H9 (cell line): ENCODE data around the gene KRT86. TPM values are rescaled to one million over a fixed set of nuclear protein-coding genes. Genes with fewer than 3 reads are reported as not detected.

Experiments
- DNase-seq: peaks from one replicate; pipeline ENCODE4 v3.0.0-alpha.2; 2017
- H2AFZ ChIP-seq: one replicate; pipeline ENCODE4 v1.6.1; 2013; ENCODE audit warnings: mild to moderate bottlenecking, low read length, control low read depth, moderate library complexity
- H2AK5ac ChIP-seq: 2 replicates; pipeline ENCODE4 v1.6.1; 2013; ENCODE audit warnings: low read length, control low read depth, mixed read lengths; ENCODE audit not compliant: insufficient read length
- H2BK120ac ChIP-seq: one replicate; pipeline ENCODE4 v1.6.1; 2013; ENCODE audit warnings: low read depth, mild to moderate bottlenecking, low read length, control low read depth, inconsistent platforms; ENCODE audit not compliant: poor library complexity, severe bottlenecking
- H2BK12ac ChIP-seq: 2 replicates; pipeline ENCODE4 v1.6.1; 2013; ENCODE audit warnings: low read length, control low read depth, mixed read lengths, low read depth; ENCODE audit not compliant: insufficient read length
- H2BK15ac ChIP-seq: 2 replicates; pipeline ENCODE4 v1.6.1; 2013; ENCODE audit warnings: low read depth, low read length, control low read depth
- H2BK20ac ChIP-seq: one replicate; pipeline ENCODE4 v1.6.1; 2013; ENCODE audit warnings: low read depth, mild to moderate bottlenecking, low read length, control low read depth, inconsistent platforms; ENCODE audit not compliant: poor library complexity, severe bottlenecking
- H2BK5ac ChIP-seq: 2 replicates; pipeline ENCODE4 v1.6.1; 2013; ENCODE audit warnings: low read length, control low read depth, mixed read lengths; ENCODE audit not compliant: insufficient read length
- H3K14ac ChIP-seq: 2 replicates; pipeline ENCODE4 v1.6.1; 2013; ENCODE audit warnings: low read length, control low read depth; ENCODE audit not compliant: insufficient read depth
- H3K18ac ChIP-seq: 2 replicates; pipeline ENCODE4 v1.6.1; 2013; ENCODE audit warnings: low read depth, mild to moderate bottlenecking, mixed read lengths, low read length, control low read depth; ENCODE audit not compliant: insufficient read length
- H3K23ac ChIP-seq: 2 replicates; pipeline ENCODE4 v1.6.1; 2013; ENCODE audit warnings: low read length, control low read depth, mixed read lengths, low read depth; ENCODE audit not compliant: insufficient read length
- H3K23me2 ChIP-seq: 2 replicates; pipeline ENCODE4 v1.6.1; 2013; ENCODE audit warnings: low read depth, mild to moderate bottlenecking, mixed read lengths, low read length, control low read depth; ENCODE audit not compliant: insufficient read length, poor library complexity, severe bottlenecking
- H3K27ac ChIP-seq: 2 replicates; pipeline ENCODE4 v1.5.1; 2013; ENCODE audit warnings: low read length, control low read depth, mixed read lengths, low read depth; ENCODE audit not compliant: insufficient read length
- H3K27me3 ChIP-seq: 2 replicates; pipeline ENCODE4 v1.6.1; 2013; ENCODE audit warnings: low read length, control low read depth, inconsistent platforms; ENCODE audit not compliant: insufficient read depth
- H3K4ac ChIP-seq: 2 replicates; pipeline ENCODE4 v1.6.1; 2013; ENCODE audit warnings: low read depth, mild to moderate bottlenecking, control low read depth, inconsistent platforms, low read length, moderate library complexity
- H3K4me1 ChIP-seq: 2 replicates; pipeline ENCODE4 v1.6.1; 2013; ENCODE audit warnings: low read length, control low read depth, inconsistent platforms; ENCODE audit not compliant: insufficient read depth
- H3K4me2 ChIP-seq: 2 replicates; pipeline ENCODE4 v1.6.1; 2013; ENCODE audit warnings: low read length, control low read depth, mixed read lengths; ENCODE audit not compliant: insufficient read length, insufficient read depth
- H3K56ac ChIP-seq: 2 replicates; pipeline ENCODE4 v1.6.1; 2013; ENCODE audit warnings: low read depth, mild to moderate bottlenecking, mixed read lengths, low read length, control low read depth; ENCODE audit not compliant: insufficient read length
- H3K79me1 ChIP-seq: 2 replicates; pipeline ENCODE4 v1.6.1; 2013; ENCODE audit warnings: low read depth, mild to moderate bottlenecking, moderate library complexity, low read length, control low read depth, inconsistent platforms; ENCODE audit not compliant: insufficient read depth, poor library complexity, severe bottlenecking
- H3K79me2 ChIP-seq: 2 replicates; pipeline ENCODE4 v1.6.1; 2013; ENCODE audit warnings: low read length, control low read depth, inconsistent platforms; ENCODE audit not compliant: insufficient read depth
- H3K9ac ChIP-seq: 2 replicates; pipeline ENCODE4 v1.6.1; 2013; ENCODE audit warnings: low read length, control low read depth, mixed read lengths; ENCODE audit not compliant: insufficient read length; ENCODE audit errors: extremely low read depth
- H3K9me3 ChIP-seq: one replicate; pipeline ENCODE4 v1.6.1; 2013; ENCODE audit warnings: low read depth, low read length, inconsistent platforms; ENCODE audit not compliant: control insufficient read depth
- H3T11ph ChIP-seq: one replicate; pipeline ENCODE4 v1.6.1; 2013; ENCODE audit warnings: mild to moderate bottlenecking, low read length, control low read depth, inconsistent platforms
- H4K20me1 ChIP-seq: one replicate; pipeline ENCODE4 v1.6.1; 2013; ENCODE audit not compliant: control insufficient read depth, insufficient read length, insufficient read depth
- H4K5ac ChIP-seq: 2 replicates; pipeline ENCODE4 v1.6.1; 2013; ENCODE audit warnings: low read depth, mild to moderate bottlenecking, mixed read lengths, low read length, control low read depth; ENCODE audit not compliant: insufficient read length
- H4K8ac ChIP-seq: replicated peaks from 2 replicates; pipeline ENCODE4 v1.6.1; 2013; ENCODE audit warnings: low read length, control low read depth, mixed read lengths, low read depth; ENCODE audit not compliant: insufficient read length
- H4K91ac ChIP-seq: 2 replicates; pipeline ENCODE4 v1.6.1; 2013; ENCODE audit warnings: low read depth, mild to moderate bottlenecking, moderate library complexity, mixed read lengths, low read length, control low read depth; ENCODE audit not compliant: insufficient read length
- H3K27ac Mint-ChIP-seq, 3 experiments: 2 replicates in 2 of 3; 3 replicates in 1 of 3; pipeline ENCODE4 v1.8.0; 2020 to 2021; ENCODE audit warnings: mixed read lengths in 3 of 3, mild to moderate bottlenecking in 1 of 3, moderate library complexity in 1 of 3
- H3K27me3 Mint-ChIP-seq: 2 replicates; pipeline ENCODE4 v1.8.0; 2021; ENCODE audit warnings: low read depth, mild to moderate bottlenecking, moderate library complexity, mixed read lengths
- H3K36me3 Mint-ChIP-seq, 3 experiments: 2 replicates in 2 of 3; 3 replicates in 1 of 3; pipeline ENCODE4 v1.8.0; 2020 to 2021; ENCODE audit warnings: low read depth in 3 of 3, mixed read lengths in 3 of 3; ENCODE audit not compliant: insufficient read depth in 1 of 3
- H3K4me1 Mint-ChIP-seq, 2 experiments: 2 replicates each; pipeline ENCODE4 v1.8.0; 2020; ENCODE audit warnings: mixed read lengths in 2 of 2
- H3K4me3 Mint-ChIP-seq, 2 experiments: 2 replicates in 1 of 2; 3 replicates in 1 of 2; pipeline ENCODE4 v1.8.0; 2020 to 2021; ENCODE audit warnings: mild to moderate bottlenecking in 2 of 2, mixed read lengths in 2 of 2, moderate library complexity in 1 of 2
- H3K9me3 Mint-ChIP-seq, 2 experiments: 2 replicates in 1 of 2; 3 replicates in 1 of 2; pipeline ENCODE4 v1.8.0; 2020; ENCODE audit warnings: mild to moderate bottlenecking in 2 of 2, mixed read lengths in 2 of 2, moderate library complexity in 1 of 2
- CTCF ChIP-seq: fragments of 200-600 bp; sonication (generic); conservative IDR thresholded peaks from 3 replicates; pipeline ENCODE4 v1.8.0; 2021; ENCODE audit warnings: antibody characterized with exemption, mild to moderate bottlenecking
- WGBS: extraction: QIAGEN DNeasy Blood & Tissue Kit; methylation state at CpG from one replicate; pipeline ENCODE4 v1.1.7; 2013; ENCODE audit warnings: missing lambda C conversion rate, low lambda C conversion rate, mixed read lengths; ENCODE audit not compliant: insufficient read length; ENCODE audit errors: extremely low coverage; 5-methylcytosine and 5-hydroxymethylcytosine counted together
- total RNA-seq: library from RNA; stranded (reverse); gene quantifications from 2 replicates; pipeline ENCODE4 v1.2.1, GENCODE V29; 2021

KRT86 gene
- total RNA-seq, 1 experiment from 2014 or later: not detected

GRCh38 chr12:52244615-52244994, 29.8 kb upstream of the KRT86 start:
- no peak for DNase-seq
- H3K36me3 Mint-ChIP-seq: peaks cover 0 to 24% (median 2%) of the 10 kb centered on the region in 3 experiments; a peak in 3 of 7 replicates
- WGBS: no CpG with 5 or more reads among the region's 3 CpGs

More at GRCh38 chr12:52244615-52244994, 29.8 kb upstream of the KRT86 start:
- H3K56ac ChIP-seq: no peak overlapping the region
- no peak overlapping the region for H2BK120ac ChIP-seq
- Mint-ChIP-seq H3K4me1 (peaks cover 26 to 30% of the 10 kb centered on the region in 2 experiments), H3K4me3 (no peak overlapping the region), H3K9me3 (no peaks in the 10 kb centered on the region), H3K27me3 (peaks cover 29% of the 10 kb centered on the region), H3K27ac (no peak overlapping the region)
- no peaks in the 10 kb centered on the region; the same call in 1 of the 2 replicates for H3K27me3 ChIP-seq
- H3K27ac ChIP-seq: no peak overlapping the region
- no peak overlapping the region for H2BK20ac ChIP-seq
- no peak overlapping the region for H4K8ac ChIP-seq
- no peaks in the 10 kb centered on the region for H3K79me2 ChIP-seq
- H2BK12ac ChIP-seq: no peak overlapping the region
- no peaks in the 10 kb centered on the region for H3K23me2 ChIP-seq
- H3K4me1 ChIP-seq: peaks cover 5% of the 10 kb centered on the region; the same call in 1 of the 2 replicates
- no peak overlapping the region for H2BK5ac ChIP-seq
- no peak overlapping the region for H4K5ac ChIP-seq
- no peak overlapping the region for H2AFZ ChIP-seq
- H3K4ac ChIP-seq: no peak overlapping the region
- TF ChIP-seq CTCF: no peak
- no peak overlapping the region for H2AK5ac ChIP-seq
- no peak overlapping the region for H2BK15ac ChIP-seq
- no peaks in the 10 kb centered on the region for H3K79me1 ChIP-seq
- H3K14ac ChIP-seq: no peak overlapping the region
- H3K23ac ChIP-seq: no peak overlapping the region
- H3K9me3 ChIP-seq: no peaks in the 10 kb centered on the region
- no peak overlapping the region for H3K9ac ChIP-seq
- no peak overlapping the region for H4K91ac ChIP-seq
- H4K20me1 ChIP-seq: no peaks in the 10 kb centered on the region
- H3K4me2 ChIP-seq: no peak overlapping the region
- no peak overlapping the region for H3K18ac ChIP-seq
- no peak overlapping the region for H3T11ph ChIP-seq
